ES-I3 (cell line): ENCODE results near the gene GGT6.
"Not testable (repeated sequence)": the region's sequence is repeated elsewhere in the genome, so short reads cannot be mapped to it uniquely, and the experiment has no call there.

Source experiments
- H3K36me3 ChIP-seq: 2 replicates; pipeline ENCODE4 v1.6.1; 2013; ENCODE audit warnings: mild to moderate bottlenecking, low read length, control low read depth, moderate library complexity; ENCODE audit not compliant: insufficient read depth
- H3K4me1 ChIP-seq: 2 replicates; pipeline ENCODE4 v1.6.1; 2013; ENCODE audit warnings: mild to moderate bottlenecking, control low read depth, low read length; ENCODE audit not compliant: insufficient read depth
- H3K9ac ChIP-seq: 2 replicates; pipeline ENCODE4 v1.6.1; 2013; ENCODE audit warnings: low read depth, mild to moderate bottlenecking, low read length, moderate library complexity
- H3K9me3 ChIP-seq: 2 replicates; pipeline ENCODE4 v1.6.1; 2013; ENCODE audit warnings: mild to moderate bottlenecking, low read length, moderate library complexity; ENCODE audit not compliant: control insufficient read depth, insufficient read depth

Gene GGT6

GRCh38 chr17:4596636-4597380 lies 36.4 kb upstream of the GGT6 start:
- Histone ChIP-seq H3K9ac (no peak overlapping the region), H3K9me3 (no peaks in the 10 kb centered on the region), H3K36me3 (no peaks in the 10 kb centered on the region), H3K4me1 (peaks cover 24% of the 10 kb centered on the region)

DNA sequence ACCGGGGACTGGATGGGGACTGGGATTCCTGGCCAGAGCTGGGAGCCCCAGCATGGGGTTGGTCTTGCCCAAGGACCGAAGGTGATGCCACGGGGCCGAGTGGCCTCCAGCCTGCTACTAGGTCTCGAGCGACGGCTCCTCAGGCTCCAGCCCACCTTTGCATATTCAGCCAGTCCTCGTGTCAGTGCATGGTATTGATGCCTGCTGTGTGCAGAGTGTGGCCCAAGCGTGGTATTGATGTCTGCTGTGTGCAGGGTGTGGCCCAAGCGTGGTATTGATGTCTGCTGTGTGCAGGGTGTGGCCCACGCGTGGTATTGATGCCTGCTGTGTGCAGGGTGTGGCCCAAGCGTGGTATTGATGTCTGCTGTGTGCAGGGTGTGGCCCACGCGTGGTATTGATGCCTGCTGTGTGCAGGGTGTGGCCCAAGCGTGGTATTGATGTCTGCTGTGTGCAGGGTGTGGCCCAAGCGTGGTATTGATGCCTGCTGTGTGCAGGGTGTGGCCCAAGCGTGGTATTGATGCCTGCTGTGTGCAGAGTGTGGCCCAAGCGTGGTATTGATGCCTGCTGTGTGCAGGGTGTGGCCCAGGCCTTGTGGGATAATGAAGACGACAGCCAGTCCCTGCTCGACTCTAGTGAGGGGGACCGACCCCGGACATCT lies 35.4 kb upstream of the GGT6 start:
- not testable (repeated sequence) for H3K36me3 ChIP-seq, H3K9ac ChIP-seq, H3K9me3 ChIP-seq
- peaks cover 24% of the 10 kb centered on the region for H3K4me1 ChIP-seq

DNA sequence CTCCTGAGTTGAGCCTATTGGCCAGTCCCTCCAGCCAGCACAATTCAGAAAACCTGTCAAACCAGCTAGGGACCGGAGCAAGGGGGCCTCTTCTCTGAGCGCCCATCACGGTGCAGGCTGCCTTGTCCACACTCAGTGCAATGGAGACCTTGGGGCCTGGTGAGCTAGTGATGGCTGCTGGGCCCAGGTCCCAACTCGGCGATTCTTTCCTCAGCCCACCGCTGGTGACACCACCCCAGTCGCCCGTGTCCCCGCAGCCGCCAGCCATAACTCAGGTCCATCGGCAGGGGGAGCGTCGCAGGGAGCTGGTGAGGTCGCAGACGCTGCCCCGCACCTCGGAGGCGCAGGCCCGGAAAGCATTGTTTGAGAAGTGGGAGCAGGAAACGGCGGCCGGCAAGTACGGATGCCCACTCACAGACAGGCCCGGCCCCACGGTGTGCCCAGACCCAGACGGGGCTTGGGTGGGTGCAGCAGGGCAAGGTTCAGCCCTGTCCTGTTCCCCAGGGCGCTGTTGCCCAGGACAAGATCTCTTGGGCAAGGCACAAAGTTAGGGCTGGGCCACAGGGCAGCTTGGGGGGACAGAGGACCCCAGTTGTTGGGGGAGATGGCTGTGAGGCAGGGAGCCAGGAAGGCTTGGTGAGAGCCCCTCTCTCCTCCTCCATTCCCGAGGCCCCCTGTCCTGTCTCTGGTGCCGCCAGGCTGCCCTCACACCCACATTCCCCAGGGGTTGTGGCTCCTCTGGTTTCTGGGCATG lies 34.7 kb upstream of the GGT6 start:
- H3K36me3 ChIP-seq: no peaks in the 10 kb centered on the region
- H3K4me1 ChIP-seq: peaks cover 20% of the 10 kb centered on the region
- H3K9ac ChIP-seq: no peak overlapping the region
- H3K9me3 ChIP-seq: no peaks in the 10 kb centered on the region

- Histone ChIP-seq H3K36me3 (no peaks in the 10 kb centered on the region), H3K9me3 (no peaks in the 10 kb centered on the region), H3K4me1 (peaks cover 16% of the 10 kb centered on the region), H3K9ac (no peak overlapping the region)
Observed at GRCh38 chr17:4594406-4594805, 34.0 kb upstream of the GGT6 start.

DNA sequence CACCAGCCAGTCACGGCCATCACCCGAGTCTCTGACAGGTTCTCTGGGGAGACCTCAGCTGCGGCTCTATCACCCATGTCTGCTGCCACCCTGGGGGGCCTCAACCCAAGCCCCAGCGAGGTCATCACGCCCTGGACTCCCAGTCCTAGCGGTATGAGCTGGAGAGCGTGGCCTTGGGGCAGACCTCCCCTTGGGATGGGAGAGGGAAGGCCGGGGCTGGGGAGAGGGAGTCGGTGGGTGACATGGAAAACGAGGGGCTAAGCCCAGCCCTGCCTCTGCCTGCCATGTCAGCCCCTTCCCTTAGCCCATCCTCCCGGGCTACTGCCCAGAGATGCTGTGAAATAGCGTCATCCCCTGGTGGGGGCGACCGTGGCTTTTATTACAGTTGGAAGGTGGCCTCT lies 32.6 kb upstream of the GGT6 start:
- peaks cover 5% of the 10 kb centered on the region; the same call in 1 of the 2 replicates for H3K4me1 ChIP-seq
- H3K36me3 ChIP-seq: no peaks in the 10 kb centered on the region
- H3K9me3 ChIP-seq: no peaks in the 10 kb centered on the region
- no peak overlapping the region for H3K9ac ChIP-seq

DNA sequence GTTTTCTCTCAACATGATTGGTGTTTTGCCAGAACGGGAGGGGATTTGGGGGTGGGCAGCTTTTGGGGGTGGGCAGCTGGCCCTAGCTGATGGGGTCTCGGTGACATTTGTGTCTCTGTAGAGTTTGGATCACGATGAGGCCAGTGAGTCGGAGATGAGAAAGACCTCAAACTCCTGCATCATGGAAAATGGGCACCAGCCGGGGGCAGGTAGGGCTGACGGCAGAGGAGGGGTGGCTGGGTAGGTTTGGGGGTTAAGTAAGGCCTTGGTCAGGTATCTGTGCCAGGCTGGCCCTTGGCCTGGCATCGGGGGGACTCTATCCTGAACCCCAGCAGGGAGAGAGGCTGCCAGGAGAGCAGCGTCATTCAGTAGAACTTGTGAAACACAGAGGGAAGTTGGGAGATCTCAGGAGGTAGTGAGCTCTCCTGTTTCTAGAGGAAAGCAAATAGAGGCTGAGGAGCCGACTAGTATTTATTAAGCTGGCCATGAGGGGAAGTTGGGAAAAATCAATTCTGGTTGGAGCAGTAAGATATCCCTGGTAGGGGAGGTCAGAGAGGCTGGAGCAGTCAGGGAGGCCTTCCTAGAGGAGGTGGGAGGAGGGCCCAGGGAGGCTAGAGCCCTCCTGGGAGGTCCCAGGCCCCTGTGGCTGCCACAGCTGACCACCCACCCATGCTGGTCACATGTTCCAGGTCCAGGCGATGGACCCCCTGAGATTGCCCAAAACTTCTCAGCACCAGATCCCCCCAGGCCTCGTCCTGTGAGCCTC lies 32.0 kb upstream of the GGT6 start:
- Histone ChIP-seq H3K4me1 (peaks cover 3% of the 10 kb centered on the region; the same call in 1 of the 2 replicates), H3K9ac (no peak overlapping the region), H3K9me3 (no peaks in the 10 kb centered on the region)

GRCh38 chr17:4591529-4591928 lies 31.2 kb upstream of the GGT6 start:
- peaks cover 3% of the 10 kb centered on the region; the same call in 1 of the 2 replicates for H3K4me1 ChIP-seq
- H3K9ac ChIP-seq: no peak overlapping the region
- H3K9me3 ChIP-seq: no peaks in the 10 kb centered on the region
- H3K36me3 ChIP-seq: no peaks in the 10 kb centered on the region

More for the DNA sequence above, 32.0 kb upstream of the GGT6 start:
- H3K36me3 ChIP-seq: no peaks in the 10 kb centered on the region

- Histone ChIP-seq H3K9me3 (no peaks in the 10 kb centered on the region), H3K36me3 (no peaks in the 10 kb centered on the region), H3K4me1 (peaks cover 3% of the 10 kb centered on the region; the same call in 1 of the 2 replicates), H3K9ac (no peak overlapping the region)
Observed at GRCh38 chr17:4590981-4591453, 30.6 kb upstream of the GGT6 start.

- H3K36me3 ChIP-seq, H3K4me1 ChIP-seq, H3K9me3 ChIP-seq, H3K9ac ChIP-seq: not testable (repeated sequence)
Observed at GRCh38 chr17:4590042-4590441, 29.7 kb upstream of the GGT6 start.

DNA sequence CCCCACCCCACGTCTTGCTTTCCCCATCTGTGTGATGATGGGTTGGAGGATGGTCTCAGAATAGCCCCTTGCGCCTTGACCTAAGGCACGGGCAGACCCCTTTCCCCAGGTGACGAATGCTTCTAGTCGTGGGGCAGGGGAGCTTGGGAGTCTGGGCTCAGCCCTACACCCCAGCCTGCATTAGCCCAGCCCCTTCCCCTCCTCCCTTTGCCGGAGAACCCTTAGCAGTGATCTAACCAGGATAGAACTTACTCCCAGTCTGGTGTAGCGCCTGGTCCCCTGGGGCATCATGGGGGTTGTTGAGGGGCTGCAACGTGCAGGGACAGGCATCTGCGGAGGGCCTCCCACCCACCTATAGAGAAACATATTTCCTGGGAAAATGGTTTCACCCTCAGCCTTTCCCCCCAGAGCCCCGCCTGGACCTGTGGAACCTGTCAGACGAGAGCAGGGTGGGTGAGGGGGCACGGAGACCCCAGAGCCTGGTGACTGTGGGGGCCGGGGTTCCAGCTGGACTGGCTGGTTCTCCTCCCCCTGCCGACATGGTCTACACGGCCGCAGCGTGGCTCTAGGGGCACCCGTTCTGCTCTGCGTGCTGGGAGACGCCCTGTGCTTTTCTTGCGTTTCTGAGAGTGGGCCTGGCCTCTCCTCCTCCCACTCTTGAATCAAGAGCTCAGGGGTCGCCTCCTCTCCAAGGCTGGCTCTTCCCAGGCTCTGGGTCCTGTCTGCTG lies 28.7 kb upstream of the GGT6 start:
- no peaks in the 10 kb centered on the region for H3K36me3 ChIP-seq
- no peak overlapping the region for H3K9ac ChIP-seq
- H3K9me3 ChIP-seq: no peaks in the 10 kb centered on the region
- H3K4me1 ChIP-seq: no peaks in the 10 kb centered on the region; the same call in 1 of the 2 replicates

- Histone ChIP-seq H3K4me1 (peaks cover 2% of the 10 kb centered on the region), H3K9me3 (no peaks in the 10 kb centered on the region), H3K36me3 (no peaks in the 10 kb centered on the region), H3K9ac (no peak overlapping the region)
Observed at GRCh38 chr17:4588391-4588790, 28.0 kb upstream of the GGT6 start.

DNA sequence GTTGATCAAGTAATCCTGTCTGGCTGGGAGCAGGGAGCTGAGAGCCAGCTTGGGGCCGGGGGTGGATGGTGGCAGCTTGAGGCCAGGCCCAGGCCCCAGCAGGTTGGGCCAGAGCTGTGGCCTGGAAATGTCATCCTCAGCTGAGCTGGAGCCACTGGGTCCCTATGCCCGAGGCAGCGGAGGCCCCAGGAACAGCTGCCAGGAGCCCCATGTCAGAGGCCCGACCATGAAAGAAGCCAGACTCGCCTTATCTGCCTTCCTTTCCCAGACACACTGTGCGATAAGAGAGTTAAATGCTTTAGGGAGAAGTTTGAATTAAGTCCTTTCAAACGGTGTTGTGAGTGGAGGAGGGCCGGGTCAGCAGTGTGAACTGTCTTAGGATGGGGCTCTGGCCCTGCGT lies 27.4 kb upstream of the GGT6 start:
- Histone ChIP-seq H3K9ac (no peak overlapping the region), H3K9me3 (no peaks in the 10 kb centered on the region), H3K36me3 (no peaks in the 10 kb centered on the region), H3K4me1 (peaks cover 7% of the 10 kb centered on the region)

DNA sequence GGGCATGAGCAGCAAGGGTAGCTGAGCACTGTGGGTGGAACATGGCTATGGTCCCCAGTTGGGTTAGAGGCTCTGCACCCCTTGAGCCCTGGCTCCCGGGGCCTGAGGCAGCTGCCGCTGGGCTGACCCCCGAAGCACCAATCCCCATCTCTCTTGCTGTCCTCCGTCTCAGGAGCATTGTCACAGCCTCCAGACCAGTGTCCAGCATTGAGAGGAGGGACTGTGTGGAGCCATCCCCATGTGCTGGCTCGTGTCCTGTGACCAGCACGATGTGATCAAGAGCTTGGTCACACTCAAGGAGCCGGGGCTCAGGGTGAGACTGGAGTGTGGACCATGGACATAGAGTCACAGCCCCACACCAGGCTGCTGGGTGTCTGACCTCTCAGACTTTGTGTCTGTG lies 26.8 kb upstream of the GGT6 start:
- Histone ChIP-seq H3K4me1 (peaks cover 13% of the 10 kb centered on the region), H3K9me3 (no peaks in the 10 kb centered on the region), H3K9ac (no peak overlapping the region), H3K36me3 (no peaks in the 10 kb centered on the region)
